CMK (cell line): ENCODE measurements around the gene TNF.

Source experiments
- DNase-seq: peaks from one replicate; pipeline ENCODE4 v3.0.0-alpha.2; 2010; ENCODE audit warnings: low read depth

The TNF gene

GRCh38 chr6:31573239-31574105 is 1.9 kb upstream of the TNF start:
- DNase-seq, result no peak

- DNase-seq, result no peak
Measured at GRCh38 chr6:31574106-31575061, 981 bp upstream of the TNF start.

GRCh38 chr6:31575952-31576685 is 754 bp downstream of the TNF start:
- no peak for DNase-seq

GRCh38 chr6:31576897-31577578 is 1.7 kb downstream of the TNF start:
- no peak for DNase-seq

GRCh38 chr6:31577579-31577966 is 2.2 kb downstream of the TNF start:
- DNase-seq, result no peak

GRCh38 chr6:31578184-31579118 is 3.1 kb downstream of the TNF start:
- no peak for DNase-seq

- DNase-seq, result no peak
Measured at GRCh38 chr6:31579119-31579505, 3.7 kb downstream of the TNF start.

- no peak for DNase-seq
Measured at GRCh38 chr6:31579546-31580437, 4.4 kb downstream of the TNF start.

GRCh38 chr6:31580438-31580740 is 5.0 kb downstream of the TNF start:
- no peak for DNase-seq

GRCh38 chr6:31580807-31581433 is 5.6 kb downstream of the TNF start:
- peak; percentile 90 for DNase-seq

- no peak for DNase-seq
Measured at GRCh38 chr6:31581434-31582229, 6.3 kb downstream of the TNF start.

GRCh38 chr6:31582230-31582643 is 6.9 kb downstream of the TNF start, which contains the start of gene LTB:
Gene LTB (minus strand): TSS chr6:31582424. CDS start chr6:31582417, 7 bp downstream.
- DNase-seq, result no peak

- DNase-seq, result peak; percentile 63
Measured at GRCh38 chr6:31585491-31585890, 10.1 kb downstream of the TNF start.

- peak; percentile 84 for DNase-seq
Measured at GRCh38 chr6:31586008-31586407, 10.6 kb downstream of the TNF start, which contains the start of gene LST1. Gene LST1 (plus strand): TSS chr6:31586277. CDS start chr6:31587300, 1,023 bp downstream.

- DNase-seq, result peak; percentile 97
Measured at GRCh38 chr6:31586599-31587281, 11.4 kb downstream of the TNF start.

- peak; percentile 63 for DNase-seq
Measured at GRCh38 chr6:31587791-31588777, 12.7 kb downstream of the TNF start.
